Stimulated activated CD4-positive, alpha-beta T cell treated with anti-CD3 and anti-CD28 coated beads, Interleukin-12 subunit alpha, Interleukin-12 subunit beta, amount 100 ng/mL, for 48 hours (primary cell): Measurements from ENCODE around the gene MCOLN3.
A peak's percentile ranks its signal among the peaks of the same experiment; 100 is the strongest.
"Not testable (repeated sequence)": the region's sequence is repeated elsewhere in the genome, so short reads cannot be mapped to it uniquely, and the experiment has no call there.

Source experiments
- DNase-seq, 3 donors: peaks; one replicate each; pipeline ENCODE4 v3.0.0-alpha.2; 2020; ENCODE audit warnings: low read depth in 2 of 3, low spot score in 1 of 3

MCOLN3 gene

GRCh38 chr1:84995484-84996334 is 52.6 kb downstream of the MCOLN3 start:
- peak in 1 of 3 donors; percentile 26 for DNase-seq

- DNase-seq = no peak
Measured at GRCh38 chr1:84991097-84991920, 57.0 kb downstream of the MCOLN3 start.

GRCh38 chr1:84988588-84988987 is 59.7 kb downstream of the MCOLN3 start:
- no peak for DNase-seq

- not testable (repeated sequence) for DNase-seq
Measured at GRCh38 chr1:84986561-84986960, 61.7 kb downstream of the MCOLN3 start.

GRCh38 chr1:84985365-84985764 is 62.9 kb downstream of the MCOLN3 start:
- no peak for DNase-seq

- no peak for DNase-seq
Measured at GRCh38 chr1:84982395-84982794, 65.9 kb downstream of the MCOLN3 start.

- no peak for DNase-seq
Measured at GRCh38 chr1:84975035-84975434, 73.3 kb downstream of the MCOLN3 start.

GRCh38 chr1:84973498-84974334 is 74.6 kb downstream of the MCOLN3 start:
- DNase-seq = no peak

GRCh38 chr1:84972377-84972987 is 75.8 kb downstream of the MCOLN3 start:
- DNase-seq = no peak

GRCh38 chr1:84971957-84972356 is 76.3 kb downstream of the MCOLN3 start:
- DNase-seq = no peak

- peak in 1 of 3 donors; percentile 28 for DNase-seq
Measured at GRCh38 chr1:84969489-84970250, 78.6 kb downstream of the MCOLN3 start.

GRCh38 chr1:84968865-84969264 is 79.4 kb downstream of the MCOLN3 start:
- no peak for DNase-seq

GRCh38 chr1:84968101-84968500 is 80.2 kb downstream of the MCOLN3 start:
- no peak for DNase-seq
